Smooth muscle cell (in vitro differentiated cells): Measurements from ENCODE around the gene LAYN. TPM values are rescaled to one million over a fixed set of nuclear protein-coding genes. Genes with fewer than 3 reads are reported as not detected.

Experiments
- DNase-seq: peaks from one replicate; lab custom pipeline; 2025; ENCODE audit not compliant: unreplicated experiment; lab: John Stamatoyannopoulos, UW
- H2AFZ ChIP-seq: fragments of 200-600 bp; sonication (generic); 2 replicates; pipeline ENCODE4 v1.6.0; 2016; ENCODE audit warnings: antibody characterized with exemption, low read depth, mild to moderate bottlenecking
- H3F3A ChIP-seq: fragments of 200-600 bp; sonication (generic); 2 replicates; pipeline ENCODE4 v1.6.0; 2017; ENCODE audit warnings: antibody characterized with exemption, low read depth
- H3K27ac ChIP-seq: fragments of 200-600 bp; sonication (generic); 2 replicates; pipeline ENCODE4 v1.5.1; 2016; ENCODE audit warnings: low read depth, mild to moderate bottlenecking
- H3K27me3 ChIP-seq: fragments of 200-600 bp; sonication (generic); 2 replicates; pipeline ENCODE4 v1.6.1; 2016; ENCODE audit warnings: low read depth, mild to moderate bottlenecking
- H3K36me3 ChIP-seq: fragments of 200-600 bp; sonication (generic); 2 replicates; pipeline ENCODE4 v1.5.1; 2016; ENCODE audit warnings: low read depth
- H3K4me1 ChIP-seq: fragments of 200-600 bp; sonication (generic); 2 replicates; pipeline ENCODE4 v1.5.1; 2016; ENCODE audit warnings: low read depth
- H3K4me2 ChIP-seq: fragments of 200-600 bp; sonication (generic); 2 replicates; pipeline ENCODE4 v1.6.0; 2016; ENCODE audit warnings: mild to moderate bottlenecking
- H3K4me3 ChIP-seq: fragments of 200-600 bp; sonication (generic); 2 replicates; pipeline ENCODE4 v1.5.1; 2016; ENCODE audit warnings: mild to moderate bottlenecking
- H3K79me2 ChIP-seq: fragments of 200-600 bp; sonication (generic); 2 replicates; pipeline ENCODE4 v1.6.0; 2016; ENCODE audit warnings: low read depth, mild to moderate bottlenecking
- H3K9ac ChIP-seq: fragments of 200-600 bp; sonication (generic); 2 replicates; pipeline ENCODE4 v1.6.0; 2016; ENCODE audit warnings: low read depth
- H3K9me3 ChIP-seq: fragments of 200-600 bp; sonication (generic); replicated peaks from 2 replicates; pipeline ENCODE4 v1.5.1; 2016; ENCODE audit warnings: low read depth
- H4K20me1 ChIP-seq: fragments of 200-600 bp; sonication (generic); 2 replicates; pipeline ENCODE4 v1.6.0; 2016; ENCODE audit warnings: low read depth
- CTCF ChIP-seq: fragments of 200-600 bp; sonication (generic); IDR thresholded peaks from 2 replicates; pipeline ENCODE4 v1.5.1; 2017; ENCODE audit warnings: borderline replicate concordance, mild to moderate bottlenecking, antibody characterized with exemption; ENCODE audit not compliant: insufficient read depth, poor library complexity, severe bottlenecking
- WGBS: methylation state at CpG from one replicate; pipeline ENCODE4 v1.1.7; 2016; ENCODE audit warnings: low lambda C conversion rate; 5-methylcytosine and 5-hydroxymethylcytosine counted together
- polyA plus RNA-seq: library from polyadenylated mRNA; unstranded; fragments of >200 nt; fragmentation: Nextera tagmentation; extraction: Ambion mirVana; gene quantifications from 2 replicates; pipeline ENCODE4 v1.2.1, GENCODE V29; 2016
- total RNA-seq: library from RNA; depleted of rRNA; stranded (reverse); fragments of >200 nt; gene quantifications from 2 replicates; pipeline ENCODE4 v1.2.3, GENCODE V29; 2014

LAYN gene
- total RNA-seq = 61.0 and 67.4 TPM in 2 replicates
- polyA plus RNA-seq = 52.6 and 64.5 TPM in 2 replicates

- H3K9ac ChIP-seq = peak within 1 kb of the TSS; percentile 63
- peaks cover 20% of the 10 kb centered on the region for H4K20me1 ChIP-seq
- no peak for TF ChIP-seq CTCF
- no peaks in the 10 kb centered on the region for H3F3A ChIP-seq
- peak within 1 kb of the TSS; percentile 94 for H2AFZ ChIP-seq
- 5% methylated on average over 45 of the region's 70 CpGs for WGBS
- H3K27me3 ChIP-seq = no peaks in the 10 kb centered on the region
- H3K4me1 ChIP-seq = peaks cover 18% of the 10 kb centered on the region
- H3K36me3 ChIP-seq = no peaks in the 10 kb centered on the region
- no peaks in the 10 kb centered on the region for H3K9me3 ChIP-seq
- peak within 1 kb of the TSS; percentile 66 for H3K27ac ChIP-seq
- peak within 1 kb of the TSS; percentile 93 for H3K4me2 ChIP-seq
- H3K79me2 ChIP-seq = no peaks in the 10 kb centered on the region
- H3K4me3 ChIP-seq = peak within 1 kb of the TSS; percentile 65
- peak; percentile 40 for DNase-seq
These were observed at the start of gene LAYN for GRCh38 chr11:111540114-111540936. Gene LAYN (plus strand): TSS chr11:111540720. CDS start chr11:111540844, 124 bp downstream.

GRCh38 chr11:111494040-111494439 lies 46.5 kb upstream of the LAYN start:
- no peak overlapping the region for H2AFZ ChIP-seq
- no peak for TF ChIP-seq CTCF
- H3K79me2 ChIP-seq = no peaks in the 10 kb centered on the region
- 70% methylated on average over 1 of the region's 1 CpG for whole genome bisulfite sequencing
- H3F3A ChIP-seq = no peaks in the 10 kb centered on the region
- H3K9ac ChIP-seq = no peak overlapping the region
- DNase-seq = no peak
- H3K4me2 ChIP-seq = no peak overlapping the region
- H3K4me3 ChIP-seq = no peak overlapping the region
- no peaks in the 10 kb centered on the region for H3K27me3 ChIP-seq
- no peak overlapping the region for H3K27ac ChIP-seq
- H4K20me1 ChIP-seq = no peaks in the 10 kb centered on the region
- H3K9me3 ChIP-seq = no peaks in the 10 kb centered on the region
- H3K36me3 ChIP-seq = no peaks in the 10 kb centered on the region
- H3K4me1 ChIP-seq = no peaks in the 10 kb centered on the region

GRCh38 chr11:111499483-111499882 lies 41.0 kb upstream of the LAYN start:
- DNase-seq = no peak
- 88% methylated on average over 5 of the region's 5 CpGs for WGBS
- Histone ChIP-seq H4K20me1 (no peaks in the 10 kb centered on the region), H3K79me2 (no peaks in the 10 kb centered on the region), H2AFZ (no peak overlapping the region), H3K27me3 (no peaks in the 10 kb centered on the region), H3K4me1 (no peaks in the 10 kb centered on the region), H3K27ac (no peak overlapping the region), H3F3A (no peaks in the 10 kb centered on the region), H3K4me2 (no peak overlapping the region), H3K36me3 (no peaks in the 10 kb centered on the region), H3K9ac (no peak overlapping the region), H3K9me3 (no peaks in the 10 kb centered on the region), H3K4me3 (no peak overlapping the region)
- TF ChIP-seq CTCF = no peak

- no peaks in the 10 kb centered on the region for H3F3A ChIP-seq
- H2AFZ ChIP-seq = no peak overlapping the region
- no peak for TF ChIP-seq CTCF
- no peak overlapping the region for H3K4me2 ChIP-seq
- no peak overlapping the region for H3K27ac ChIP-seq
- H3K9me3 ChIP-seq = no peaks in the 10 kb centered on the region
- no peaks in the 10 kb centered on the region for H3K27me3 ChIP-seq
- H3K9ac ChIP-seq = no peak overlapping the region
- no peak for DNase-seq
- no peaks in the 10 kb centered on the region for H3K36me3 ChIP-seq
- no peaks in the 10 kb centered on the region for H4K20me1 ChIP-seq
- H3K79me2 ChIP-seq = no peaks in the 10 kb centered on the region
- no peaks in the 10 kb centered on the region for H3K4me1 ChIP-seq
- no peak overlapping the region for H3K4me3 ChIP-seq
- WGBS = 94% methylated on average over 1 of the region's 1 CpG
These were observed 40.0 kb upstream of the LAYN start for GRCh38 chr11:111500481-111500880.
